HFF-Myc (cell line): Measurements from ENCODE around the gene STX10.
"Not testable (repeated sequence)": the region's sequence is repeated elsewhere in the genome, so short reads cannot be mapped to it uniquely, and the experiment has no call there.

Experiments used
- DNase-seq: peaks from one replicate; pipeline ENCODE4 v3.0.0-alpha.2; 2011; ENCODE audit warnings: low read depth; ENCODE audit errors: extremely low read depth
- H3K4me3 ChIP-seq: replicated peaks from 2 replicates; pipeline ENCODE4 v1.5.1; 2011; ENCODE audit warnings: low read depth, mild to moderate bottlenecking, control low read depth, low read length
- CTCF ChIP-seq: IDR thresholded peaks from 2 replicates; pipeline ENCODE4 v1.5.1; 2012; ENCODE audit warnings: mild to moderate bottlenecking, low read depth, low read length, control low read depth; ENCODE audit errors: missing control alignments

Gene STX10

GRCh38 chr19:13152974-13153568 lies 2.9 kb upstream of the STX10 start:
- peak; percentile 1 for TF ChIP-seq CTCF
- peak; percentile 88 for DNase-seq
- H3K4me3 ChIP-seq, result peak overlapping the region; percentile 98

DNA sequence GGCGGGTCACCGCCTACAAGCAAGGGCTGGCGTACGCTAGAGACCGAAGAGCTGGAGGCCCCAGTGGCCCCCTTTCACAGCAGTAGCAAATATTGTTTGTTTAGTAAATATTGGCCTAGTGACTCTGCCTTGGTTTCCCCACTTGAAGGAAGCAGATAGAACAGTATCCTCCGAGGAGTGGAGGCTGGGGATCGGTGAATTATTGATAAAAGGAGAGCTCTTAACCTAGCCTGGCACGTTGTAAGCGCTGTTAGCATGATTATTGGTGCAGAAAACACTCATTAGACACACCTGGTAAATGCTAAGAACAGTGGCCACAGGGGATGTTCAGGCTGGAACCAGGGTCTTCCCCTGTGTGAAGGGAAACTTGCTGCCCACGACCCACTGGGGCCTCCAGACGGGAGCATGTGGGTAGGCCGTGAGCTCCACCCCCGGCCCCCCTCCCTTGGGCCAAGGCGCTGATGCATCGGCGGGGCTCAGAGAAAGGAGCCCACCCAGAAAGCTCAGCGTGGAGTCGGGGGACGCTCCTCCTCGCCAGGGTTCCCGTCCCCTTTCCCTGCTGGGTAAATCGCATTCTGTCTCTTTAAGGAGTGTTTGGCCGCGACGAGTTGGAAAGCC lies 2.3 kb upstream of the STX10 start:
- H3K4me3 ChIP-seq, result peak overlapping the region; percentile 98
- no peak for DNase-seq
- TF ChIP-seq CTCF, result no peak

- no peak for TF ChIP-seq CTCF
- DNase-seq, result no peak
- H3K4me3 ChIP-seq, result peak overlapping the region; percentile 98
Measured at GRCh38 chr19:13151605-13152355, 1.6 kb upstream of the STX10 start.

- H3K4me3 ChIP-seq, result peak overlapping the region; percentile 69
- TF ChIP-seq CTCF, result no peak
- DNase-seq, result no peak
Measured at GRCh38 chr19:13150931-13151604, 893 bp upstream of the STX10 start.

DNA sequence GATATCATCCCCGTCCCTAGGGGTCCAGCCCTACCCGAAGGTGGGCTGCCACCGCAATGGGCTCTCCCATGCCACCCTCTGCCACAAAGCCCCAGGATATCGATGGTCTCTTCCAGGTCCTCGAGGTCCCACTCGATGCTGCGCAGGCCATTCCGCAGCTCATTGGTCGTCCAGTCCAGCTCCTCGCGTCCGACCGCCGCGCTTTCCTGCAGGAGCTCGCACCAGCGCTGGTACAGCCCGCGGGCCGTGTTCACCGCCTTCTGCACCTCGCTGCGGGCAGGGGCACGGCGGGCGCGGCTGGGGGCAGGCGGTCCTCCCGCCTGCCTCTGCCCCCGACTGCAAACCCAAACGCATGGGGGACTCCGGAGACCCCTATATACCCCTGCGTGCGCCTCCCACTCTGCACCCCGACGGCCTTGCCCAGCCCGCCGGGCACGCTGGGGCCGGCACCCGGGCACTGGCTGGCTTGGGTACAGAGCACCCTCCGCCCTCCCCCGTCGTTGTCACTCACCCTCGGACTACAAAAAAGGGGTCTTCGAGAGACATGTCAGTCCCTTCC lies 468 bp downstream of the STX10 start:
- no peak for TF ChIP-seq CTCF
- peak overlapping the region; percentile 69 for H3K4me3 ChIP-seq
- DNase-seq, result no peak

GRCh38 chr19:13149173-13149627 lies 975 bp downstream of the STX10 start:
- H3K4me3 ChIP-seq, result peak overlapping the region; percentile 69
- DNase-seq, result not testable (repeated sequence)
